H9 (cell line): Measurements from ENCODE around the gene CEP112. TPM values are rescaled to one million over a fixed set of nuclear protein-coding genes. Genes with fewer than 3 reads are reported as not detected.

Experiments
- DNase-seq: peaks from one replicate; pipeline ENCODE4 v3.0.0-alpha.2; 2017
- H2AFZ ChIP-seq: one replicate; pipeline ENCODE4 v1.6.1; 2013; ENCODE audit warnings: mild to moderate bottlenecking, low read length, control low read depth, moderate library complexity
- H2AK5ac ChIP-seq: 2 replicates; pipeline ENCODE4 v1.6.1; 2013; ENCODE audit warnings: low read length, control low read depth, mixed read lengths; ENCODE audit not compliant: insufficient read length
- H2BK120ac ChIP-seq: one replicate; pipeline ENCODE4 v1.6.1; 2013; ENCODE audit warnings: low read depth, mild to moderate bottlenecking, low read length, control low read depth, inconsistent platforms; ENCODE audit not compliant: poor library complexity, severe bottlenecking
- H2BK12ac ChIP-seq: 2 replicates; pipeline ENCODE4 v1.6.1; 2013; ENCODE audit warnings: low read length, control low read depth, mixed read lengths, low read depth; ENCODE audit not compliant: insufficient read length
- H2BK15ac ChIP-seq: 2 replicates; pipeline ENCODE4 v1.6.1; 2013; ENCODE audit warnings: low read depth, low read length, control low read depth
- H2BK20ac ChIP-seq: one replicate; pipeline ENCODE4 v1.6.1; 2013; ENCODE audit warnings: low read depth, mild to moderate bottlenecking, low read length, control low read depth, inconsistent platforms; ENCODE audit not compliant: poor library complexity, severe bottlenecking
- H2BK5ac ChIP-seq: 2 replicates; pipeline ENCODE4 v1.6.1; 2013; ENCODE audit warnings: low read length, control low read depth, mixed read lengths; ENCODE audit not compliant: insufficient read length
- H3K14ac ChIP-seq: 2 replicates; pipeline ENCODE4 v1.6.1; 2013; ENCODE audit warnings: low read length, control low read depth; ENCODE audit not compliant: insufficient read depth
- H3K18ac ChIP-seq: 2 replicates; pipeline ENCODE4 v1.6.1; 2013; ENCODE audit warnings: low read depth, mild to moderate bottlenecking, mixed read lengths, low read length, control low read depth; ENCODE audit not compliant: insufficient read length
- H3K23ac ChIP-seq: 2 replicates; pipeline ENCODE4 v1.6.1; 2013; ENCODE audit warnings: low read length, control low read depth, mixed read lengths, low read depth; ENCODE audit not compliant: insufficient read length
- H3K23me2 ChIP-seq: 2 replicates; pipeline ENCODE4 v1.6.1; 2013; ENCODE audit warnings: low read depth, mild to moderate bottlenecking, mixed read lengths, low read length, control low read depth; ENCODE audit not compliant: insufficient read length, poor library complexity, severe bottlenecking
- H3K27ac ChIP-seq: 2 replicates; pipeline ENCODE4 v1.5.1; 2013; ENCODE audit warnings: low read length, control low read depth, mixed read lengths, low read depth; ENCODE audit not compliant: insufficient read length
- H3K27me3 ChIP-seq: 2 replicates; pipeline ENCODE4 v1.6.1; 2013; ENCODE audit warnings: low read length, control low read depth, inconsistent platforms; ENCODE audit not compliant: insufficient read depth
- H3K4ac ChIP-seq: 2 replicates; pipeline ENCODE4 v1.6.1; 2013; ENCODE audit warnings: low read depth, mild to moderate bottlenecking, control low read depth, inconsistent platforms, low read length, moderate library complexity
- H3K4me1 ChIP-seq: 2 replicates; pipeline ENCODE4 v1.6.1; 2013; ENCODE audit warnings: low read length, control low read depth, inconsistent platforms; ENCODE audit not compliant: insufficient read depth
- H3K4me2 ChIP-seq: 2 replicates; pipeline ENCODE4 v1.6.1; 2013; ENCODE audit warnings: low read length, control low read depth, mixed read lengths; ENCODE audit not compliant: insufficient read length, insufficient read depth
- H3K56ac ChIP-seq: 2 replicates; pipeline ENCODE4 v1.6.1; 2013; ENCODE audit warnings: low read depth, mild to moderate bottlenecking, mixed read lengths, low read length, control low read depth; ENCODE audit not compliant: insufficient read length
- H3K79me1 ChIP-seq: 2 replicates; pipeline ENCODE4 v1.6.1; 2013; ENCODE audit warnings: low read depth, mild to moderate bottlenecking, moderate library complexity, low read length, control low read depth, inconsistent platforms; ENCODE audit not compliant: insufficient read depth, poor library complexity, severe bottlenecking
- H3K79me2 ChIP-seq: 2 replicates; pipeline ENCODE4 v1.6.1; 2013; ENCODE audit warnings: low read length, control low read depth, inconsistent platforms; ENCODE audit not compliant: insufficient read depth
- H3K9ac ChIP-seq: 2 replicates; pipeline ENCODE4 v1.6.1; 2013; ENCODE audit warnings: low read length, control low read depth, mixed read lengths; ENCODE audit not compliant: insufficient read length; ENCODE audit errors: extremely low read depth
- H3K9me3 ChIP-seq: one replicate; pipeline ENCODE4 v1.6.1; 2013; ENCODE audit warnings: low read depth, low read length, inconsistent platforms; ENCODE audit not compliant: control insufficient read depth
- H3T11ph ChIP-seq: one replicate; pipeline ENCODE4 v1.6.1; 2013; ENCODE audit warnings: mild to moderate bottlenecking, low read length, control low read depth, inconsistent platforms
- H4K20me1 ChIP-seq: one replicate; pipeline ENCODE4 v1.6.1; 2013; ENCODE audit not compliant: control insufficient read depth, insufficient read length, insufficient read depth
- H4K5ac ChIP-seq: 2 replicates; pipeline ENCODE4 v1.6.1; 2013; ENCODE audit warnings: low read depth, mild to moderate bottlenecking, mixed read lengths, low read length, control low read depth; ENCODE audit not compliant: insufficient read length
- H4K8ac ChIP-seq: replicated peaks from 2 replicates; pipeline ENCODE4 v1.6.1; 2013; ENCODE audit warnings: low read length, control low read depth, mixed read lengths, low read depth; ENCODE audit not compliant: insufficient read length
- H4K91ac ChIP-seq: 2 replicates; pipeline ENCODE4 v1.6.1; 2013; ENCODE audit warnings: low read depth, mild to moderate bottlenecking, moderate library complexity, mixed read lengths, low read length, control low read depth; ENCODE audit not compliant: insufficient read length
- H3K27ac Mint-ChIP-seq, 3 experiments: 2 replicates in 2 of 3; 3 replicates in 1 of 3; pipeline ENCODE4 v1.8.0; 2020 to 2021; ENCODE audit warnings: mixed read lengths in 3 of 3, mild to moderate bottlenecking in 1 of 3, moderate library complexity in 1 of 3
- H3K27me3 Mint-ChIP-seq: 2 replicates; pipeline ENCODE4 v1.8.0; 2021; ENCODE audit warnings: low read depth, mild to moderate bottlenecking, moderate library complexity, mixed read lengths
- H3K36me3 Mint-ChIP-seq, 3 experiments: 2 replicates in 2 of 3; 3 replicates in 1 of 3; pipeline ENCODE4 v1.8.0; 2020 to 2021; ENCODE audit warnings: low read depth in 3 of 3, mixed read lengths in 3 of 3; ENCODE audit not compliant: insufficient read depth in 1 of 3
- H3K4me1 Mint-ChIP-seq, 2 experiments: 2 replicates each; pipeline ENCODE4 v1.8.0; 2020; ENCODE audit warnings: mixed read lengths in 2 of 2
- H3K4me3 Mint-ChIP-seq, 2 experiments: 2 replicates in 1 of 2; 3 replicates in 1 of 2; pipeline ENCODE4 v1.8.0; 2020 to 2021; ENCODE audit warnings: mild to moderate bottlenecking in 2 of 2, mixed read lengths in 2 of 2, moderate library complexity in 1 of 2
- H3K9me3 Mint-ChIP-seq, 2 experiments: 2 replicates in 1 of 2; 3 replicates in 1 of 2; pipeline ENCODE4 v1.8.0; 2020; ENCODE audit warnings: mild to moderate bottlenecking in 2 of 2, mixed read lengths in 2 of 2, moderate library complexity in 1 of 2
- WGBS: extraction: QIAGEN DNeasy Blood & Tissue Kit; methylation state at CpG from one replicate; pipeline ENCODE4 v1.1.7; 2013; ENCODE audit warnings: missing lambda C conversion rate, low lambda C conversion rate, mixed read lengths; ENCODE audit not compliant: insufficient read length; ENCODE audit errors: extremely low coverage; 5-methylcytosine and 5-hydroxymethylcytosine counted together
- total RNA-seq: library from RNA; stranded (reverse); gene quantifications from 2 replicates; pipeline ENCODE4 v1.2.1, GENCODE V29; 2021
- TF ChIP-seq, protein P1 (sequence below): fragments of 200-600 bp; sonication (generic); conservative IDR thresholded peaks from 3 replicates; pipeline ENCODE4 v1.8.0; 2021; ENCODE audit warnings: antibody characterized with exemption, mild to moderate bottlenecking

The CEP112 gene
- total RNA-seq, 1 experiment from 2014 or later: 5.4 TPM

DNA sequence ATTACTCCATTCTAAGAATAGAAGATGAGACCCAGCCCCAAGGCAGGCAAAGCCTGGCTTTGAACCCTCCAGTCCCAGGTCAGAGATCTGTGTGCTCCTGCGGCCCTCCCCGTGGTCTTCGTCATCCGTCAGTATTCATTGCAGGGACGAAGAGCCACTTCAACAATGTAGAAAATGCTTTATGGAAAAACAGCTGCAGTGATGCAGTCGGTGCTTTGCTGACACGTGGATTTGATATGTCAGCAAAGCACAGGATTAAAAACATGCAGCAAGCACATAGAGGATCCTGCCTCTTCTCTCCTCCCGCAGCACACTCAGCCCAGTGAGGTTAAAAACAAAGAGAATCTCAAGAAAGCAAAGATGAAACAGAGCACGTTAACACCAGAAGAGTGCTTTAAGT, 513.4 kb downstream of the CEP112 start:
- H4K5ac ChIP-seq: no peak overlapping the region
- no peak overlapping the region for H3K14ac ChIP-seq
- no peak overlapping the region for H3K18ac ChIP-seq
- peaks cover 6% of the 10 kb centered on the region for H3K27me3 Mint-ChIP-seq
- H3K27me3 ChIP-seq: peaks cover 3% of the 10 kb centered on the region; the same call in 1 of the 2 replicates
- H2BK20ac ChIP-seq: no peak overlapping the region
- H3K23ac ChIP-seq: no peak overlapping the region
- DNase-seq: no peak
- H2AFZ ChIP-seq: no peak overlapping the region
- no peak overlapping the region for H2BK120ac ChIP-seq
- H3K4me1 Mint-ChIP-seq: peaks cover 0 to 3% of the 10 kb centered on the region in 2 experiments; a peak in 1 of 4 replicates
- no peaks in the 10 kb centered on the region for H3K9me3 ChIP-seq
- no peak overlapping the region for H2BK5ac ChIP-seq
- no peak overlapping the region for H2AK5ac ChIP-seq
- H3K27ac Mint-ChIP-seq: peak overlapping the region in 1 of 3 experiments; percentile 30; a peak in 1 of 7 replicates
- no peaks in the 10 kb centered on the region for H3K79me2 ChIP-seq
- H3K23me2 ChIP-seq: no peaks in the 10 kb centered on the region
- H3K4me3 Mint-ChIP-seq: no peak overlapping the region
- no peaks in the 10 kb centered on the region for H3K79me1 ChIP-seq
- H3K56ac ChIP-seq: no peak overlapping the region
- no peak overlapping the region for H3K27ac ChIP-seq
- H2BK12ac ChIP-seq: no peak overlapping the region
- H4K20me1 ChIP-seq: no peaks in the 10 kb centered on the region
- no peak overlapping the region for H3K4me2 ChIP-seq
- no peaks in the 10 kb centered on the region for H3K4me1 ChIP-seq
- H2BK15ac ChIP-seq: no peak overlapping the region
- H3K9ac ChIP-seq: no peak overlapping the region
- H4K8ac ChIP-seq: no peak overlapping the region
- no peak overlapping the region for H3K4ac ChIP-seq
- no peak overlapping the region for H3T11ph ChIP-seq
- TF ChIP-seq, protein P1, sequence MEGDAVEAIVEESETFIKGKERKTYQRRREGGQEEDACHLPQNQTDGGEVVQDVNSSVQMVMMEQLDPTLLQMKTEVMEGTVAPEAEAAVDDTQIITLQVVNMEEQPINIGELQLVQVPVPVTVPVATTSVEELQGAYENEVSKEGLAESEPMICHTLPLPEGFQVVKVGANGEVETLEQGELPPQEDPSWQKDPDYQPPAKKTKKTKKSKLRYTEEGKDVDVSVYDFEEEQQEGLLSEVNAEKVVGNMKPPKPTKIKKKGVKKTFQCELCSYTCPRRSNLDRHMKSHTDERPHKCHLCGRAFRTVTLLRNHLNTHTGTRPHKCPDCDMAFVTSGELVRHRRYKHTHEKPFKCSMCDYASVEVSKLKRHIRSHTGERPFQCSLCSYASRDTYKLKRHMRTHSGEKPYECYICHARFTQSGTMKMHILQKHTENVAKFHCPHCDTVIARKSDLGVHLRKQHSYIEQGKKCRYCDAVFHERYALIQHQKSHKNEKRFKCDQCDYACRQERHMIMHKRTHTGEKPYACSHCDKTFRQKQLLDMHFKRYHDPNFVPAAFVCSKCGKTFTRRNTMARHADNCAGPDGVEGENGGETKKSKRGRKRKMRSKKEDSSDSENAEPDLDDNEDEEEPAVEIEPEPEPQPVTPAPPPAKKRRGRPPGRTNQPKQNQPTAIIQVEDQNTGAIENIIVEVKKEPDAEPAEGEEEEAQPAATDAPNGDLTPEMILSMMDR: no peak
- no peak overlapping the region for H4K91ac ChIP-seq
- H3K9me3 Mint-ChIP-seq: peaks cover 4 to 7% of the 10 kb centered on the region in 2 experiments; a peak in 3 of 5 replicates
- H3K36me3 Mint-ChIP-seq: peaks cover 0 to 5% (median 2%) of the 10 kb centered on the region in 3 experiments; a peak in 3 of 7 replicates
- no CpG with 5 or more reads among the region's 9 CpGs for WGBS
